IPS-NIHi7 (cell line): ENCODE results near the gene MAP1LC3A.
"Not testable (repeated sequence)": the region's sequence is repeated elsewhere in the genome, so short reads cannot be mapped to it uniquely, and the experiment has no call there.

Experiments used
- DNase-seq: peaks from one replicate; pipeline ENCODE4 v3.0.0; 2012; ENCODE audit warnings: mixed read lengths; ENCODE audit errors: extremely low spot score

MAP1LC3A gene

GRCh38 chr20:34558320-34559218 lies at the start of gene MAP1LC3A:
Gene MAP1LC3A (plus strand): TSS chr20:34558718. CDS start chr20:34558869, 151 bp downstream.
- peak; percentile 95 for DNase-seq

GRCh38 chr20:34510575-34510974 lies 47.9 kb upstream of the MAP1LC3A start:
- DNase-seq, result no peak

GRCh38 chr20:34511891-34512265 lies 46.6 kb upstream of the MAP1LC3A start:
- DNase-seq, result no peak

GRCh38 chr20:34512266-34512954 lies 46.1 kb upstream of the MAP1LC3A start:
- DNase-seq, result no peak

GRCh38 chr20:34512955-34513419 lies 45.5 kb upstream of the MAP1LC3A start:
- no peak for DNase-seq

- DNase-seq, result not testable (repeated sequence)
Measured at GRCh38 chr20:34514034-34514433, 44.5 kb upstream of the MAP1LC3A start.

GRCh38 chr20:34514897-34515483 lies 43.5 kb upstream of the MAP1LC3A start:
- DNase-seq, result no peak

GRCh38 chr20:34515484-34516246 lies 42.9 kb upstream of the MAP1LC3A start:
- peak; percentile 87 for DNase-seq

- DNase-seq, result peak; percentile 93
Measured at GRCh38 chr20:34516247-34517113, 42.0 kb upstream of the MAP1LC3A start, which contains the start of gene DYNLRB1. Gene DYNLRB1 (plus strand): TSS chr20:34516422. CDS start chr20:34516459, 37 bp downstream.

- no peak for DNase-seq
Measured at GRCh38 chr20:34517114-34517505, 41.4 kb upstream of the MAP1LC3A start.

GRCh38 chr20:34518863-34519262 lies 39.7 kb upstream of the MAP1LC3A start:
- DNase-seq, result not testable (repeated sequence)

GRCh38 chr20:34519841-34520240 lies 38.7 kb upstream of the MAP1LC3A start:
- DNase-seq, result not testable (repeated sequence)

GRCh38 chr20:34522969-34523871 lies 35.3 kb upstream of the MAP1LC3A start:
- DNase-seq, result peak; percentile 81

GRCh38 chr20:34524426-34524825 lies 34.1 kb upstream of the MAP1LC3A start:
- DNase-seq, result no peak

- no peak for DNase-seq
Measured at GRCh38 chr20:34525342-34525708, 33.2 kb upstream of the MAP1LC3A start.

GRCh38 chr20:34525709-34526416 lies 32.7 kb upstream of the MAP1LC3A start:
- DNase-seq, result no peak

- DNase-seq, result no peak
Measured at GRCh38 chr20:34526466-34526865, 32.1 kb upstream of the MAP1LC3A start.

- no peak for DNase-seq
Measured at GRCh38 chr20:34527016-34527415, 31.5 kb upstream of the MAP1LC3A start.

- DNase-seq, result no peak
Measured at GRCh38 chr20:34528921-34529297, 29.6 kb upstream of the MAP1LC3A start.
